ENCODE results near the gene WWOX. TPM values are rescaled to one million over a fixed set of nuclear protein-coding genes. Genes with fewer than 3 reads are reported as not detected.

Gene WWOX
- total and polyA plus RNA-seq, 2 of the 8 experiments (the other 6 are each of a cell fraction or from before 2014, with no cell fraction given) = 5.4 to 16.7 TPM

GRCh38 chr16:78435260-78435659, 335.8 kb downstream of the WWOX start:
- ChIA-PET POLR2A (ENCODE audit: partially characterized antibody) (no interaction called here), CTCF (ENCODE audit: partially characterized antibody) (interaction anchor here (0.5 to 3.3 kb wide), 9 partner anchors 9 to 290 kb away, joined by 3 to 22 read pairs (median 5); no protein-coding TSS in a partner anchor)
- Histone ChIP-seq H3K4ac (replicated peaks; ENCODE audit: insufficient read length, low read depth, low read length) (no peak overlapping the region), H3K36me3 (ENCODE audit: control insufficient read depth in 2 of 4, insufficient read depth in 4 of 4, low read length in 3 of 4) (no peaks in the 10 kb centered on the region), H3K18ac (ENCODE audit: extremely low read depth, low read length) (no peak overlapping the region; the same call in 1 of the 2 replicates), H4K5ac (ENCODE audit: insufficient read length, low read depth, low read length) (no peak overlapping the region), H3K79me1 (ENCODE audit: low read depth, low read length) (no peaks in the 10 kb centered on the region), H4K20me1 (replicated peaks in 1 of 2; ENCODE audit: control insufficient read depth in 1 of 2, insufficient read depth in 2 of 2, low read length in 2 of 2) (no peaks in the 10 kb centered on the region), H2AK5ac (ENCODE audit: low read depth, low read length) (no peak overlapping the region), H3K27me3 (replicated peaks in 1 of 4; ENCODE audit: control insufficient read depth in 3 of 4, extremely low read depth in 1 of 4, insufficient read depth in 3 of 4, low read length in 3 of 4) (no peaks in the 10 kb centered on the region), H3K27ac (ENCODE audit: low read depth, low read length) (no peak overlapping the region), H3K23ac (ENCODE audit: insufficient read length) (no peak overlapping the region), H3K4me3 (ENCODE audit: extremely low read depth in 1 of 4, insufficient read depth in 2 of 4, low read depth in 3 of 4, low read length in 4 of 4) (no peak overlapping the region), H2AFZ (ENCODE audit: low read length) (no peak overlapping the region), H2BK15ac (ENCODE audit: low read length) (no peak overlapping the region), H2BK12ac (ENCODE audit: low read depth, low read length) (no peak overlapping the region; the same call in 1 of the 2 replicates), H2BK20ac (ENCODE audit: low read length) (no peak overlapping the region), H3K79me2 (ENCODE audit: control insufficient read depth in 1 of 2, insufficient read depth in 2 of 2, low read length in 2 of 2) (no peaks in the 10 kb centered on the region), H3K23me2 (ENCODE audit: low read depth, low read length) (no peaks in the 10 kb centered on the region), H2BK5ac (ENCODE audit: low read depth, low read length) (no peak overlapping the region), H3K4me2 (ENCODE audit: insufficient read depth in 1 of 2, low read depth in 2 of 2, low read length in 2 of 2) (no peak overlapping the region), H3K4me1 (replicated peaks in 1 of 4; ENCODE audit: control insufficient read depth in 3 of 4, insufficient read depth in 4 of 4, low read length in 3 of 4) (no peaks in the 10 kb centered on the region), H2BK120ac (replicated peaks; ENCODE audit: low read depth, low read length) (no peak overlapping the region), H4K8ac (ENCODE audit: extremely low read depth, insufficient read depth, low read length) (no peak overlapping the region), H3K56ac (replicated peaks; ENCODE audit: insufficient read length, low read depth, low read length) (no peak overlapping the region), H4K91ac (replicated peaks; ENCODE audit: insufficient read length, low read length) (no peak overlapping the region), H3K14ac (ENCODE audit: insufficient read length) (no peak overlapping the region), H3K9me3 (ENCODE audit: insufficient read depth in 2 of 2, low read depth in 1 of 2, low read length in 1 of 2) (no peaks in the 10 kb centered on the region), H3K9ac (replicated peaks in 1 of 4; ENCODE audit: extremely low read depth in 1 of 4, low read depth in 3 of 4, low read length in 3 of 4) (no peak overlapping the region)
- DNase-seq (ENCODE audit: low read depth in 1 of 2, low spot score in 2 of 2) (no peak), FAIRE-seq (no peak)
- WGBS, 2 experiments (ENCODE audit: extremely low coverage in 1 of 2, insufficient coverage in 1 of 2, insufficient read length in 1 of 2, insufficient replicate concordance in 2 of 2, low coverage in 1 of 2, low lambda C conversion rate in 2 of 2, missing lambda C conversion rate in 1 of 2) = 98% methylated on average over 4 of the region's 4 CpGs; no CpG with 5 or more reads in 1 of the 2 experiments
- TF ChIP-seq KDM5A (IDR thresholded peaks at IDR 0.05; ENCODE audit: low read length) = no peak
- TF ChIP-seq EZH2 (IDR thresholded peaks at IDR 0.05; ENCODE audit: low read depth, low read length, severe bottlenecking) = no peak
- no peak for TF ChIP-seq BACH1 (IDR thresholded peaks at IDR 0.05; ENCODE audit: low read length)
- no peak for TF ChIP-seq KDM4A (IDR thresholded peaks at IDR 0.05; ENCODE audit: low read depth, low read length, severe bottlenecking)
- no peak for TF ChIP-seq PHF8 (conservative IDR thresholded peaks at IDR 0.05; ENCODE audit: low read depth, low read length)
- no peak for TF ChIP-seq KDM1A (IDR thresholded peaks at IDR 0.05; ENCODE audit: borderline replicate concordance, low read length)
- no peak for TF ChIP-seq YY1 (IDR thresholded peaks at IDR 0.05; ENCODE audit: low read depth, low read length)
- TF ChIP-seq RFX5 (IDR thresholded peaks at IDR 0.05; ENCODE audit: borderline replicate concordance, low read depth, low read length) = no peak
- no peak for TF ChIP-seq RXRA (IDR thresholded peaks at IDR 0.05; ENCODE audit: insufficient read depth, low read depth, low read length)
- no peak for TF ChIP-seq EP300 (IDR thresholded peaks at IDR 0.05; ENCODE audit: borderline replicate concordance in 1 of 2, low read depth in 2 of 2, low read length in 2 of 2)
- TF ChIP-seq POLR2A (IDR thresholded peaks at IDR 0.05; ENCODE audit: control extremely low read depth in 1 of 2, low read depth in 2 of 2, low read length in 2 of 2) = no peak
- no peak for TF ChIP-seq TEAD4 (IDR thresholded peaks at IDR 0.05; ENCODE audit: low read depth, low read length)
- TF ChIP-seq NRF1 (IDR thresholded peaks at IDR 0.05; ENCODE audit: low read depth, low read length) = no peak

Measured in H1 (cell line).